Keratinocyte (primary cell): ENCODE results near the gene CD86. TPM values are rescaled to one million over a fixed set of nuclear protein-coding genes. Genes with fewer than 3 reads are reported as not detected.

Experiments used
- DNase-seq: peaks from one replicate; pipeline ENCODE4 v3.0.0-alpha.2; 2011; ENCODE audit warnings: low read depth, missing footprints, low spot score
- FAIRE-seq: peaks from 2 replicates; lab custom pipeline; 2011; peaks lifted over from hg19 to GRCh38; lab: Jason Lieb, UNC
- H2AFZ ChIP-seq: 2 replicates; pipeline ENCODE4 v1.6.0; 2012; ENCODE audit warnings: low read length, control low read depth, inconsistent platforms; ENCODE audit not compliant: control insufficient read depth
- H3K27ac ChIP-seq: 2 replicates; pipeline ENCODE4 v1.5.1; 2011; ENCODE audit warnings: low read length; ENCODE audit not compliant: control insufficient read depth, insufficient read depth
- H3K27me3 ChIP-seq: 3 replicates; pipeline ENCODE4 v1.6.0; 2011; ENCODE audit warnings: low read length; ENCODE audit not compliant: control insufficient read depth, insufficient read depth; ENCODE audit errors: extremely low read depth
- H3K36me3 ChIP-seq, 2 experiments: 2 replicates in 1 of 2; 3 replicates in 1 of 2; pipeline ENCODE4 v1.5.1; 2011; ENCODE audit warnings: low read length in 2 of 2, mild to moderate bottlenecking in 1 of 2; ENCODE audit not compliant: control insufficient read depth in 2 of 2, insufficient read depth in 2 of 2; ENCODE audit errors: extremely low read depth in 1 of 2
- H3K4me1 ChIP-seq: 3 replicates; pipeline ENCODE4 v1.5.1; 2011; ENCODE audit warnings: low read length; ENCODE audit not compliant: control insufficient read depth, insufficient read depth; ENCODE audit errors: extremely low read depth
- H3K4me2 ChIP-seq: 3 replicates; pipeline ENCODE4 v1.6.0; 2011; ENCODE audit warnings: low read depth, low read length; ENCODE audit not compliant: control insufficient read depth, insufficient read depth; ENCODE audit errors: extremely low read depth
- H3K4me3 ChIP-seq, 3 experiments: fragments of 200-600 bp in 1 of 3; sonication (generic) in 1 of 3; 2 replicates in 2 of 3; 3 replicates in 1 of 3; pipeline ENCODE4 v1.5.1; 2011 to 2016; ENCODE audit warnings: low read length in 3 of 3, mild to moderate bottlenecking in 3 of 3, control low read depth in 2 of 3, inconsistent platforms in 1 of 3, low read depth in 1 of 3, mixed read lengths in 1 of 3, mixed run types in 1 of 3, moderate library complexity in 1 of 3; ENCODE audit not compliant: control insufficient read depth in 2 of 3, insufficient read depth in 2 of 3; ENCODE audit errors: extremely low read depth in 1 of 3
- H3K79me2 ChIP-seq: 2 replicates; pipeline ENCODE4 v1.6.0; 2012; ENCODE audit warnings: low read length; ENCODE audit not compliant: control insufficient read depth, insufficient read depth
- H3K9ac ChIP-seq: 3 replicates; pipeline ENCODE4 v1.6.0; 2011; ENCODE audit warnings: low read length; ENCODE audit not compliant: control insufficient read depth, insufficient read depth; ENCODE audit errors: extremely low read depth
- H3K9me1 ChIP-seq: 3 replicates; pipeline ENCODE4 v1.6.0; 2011; ENCODE audit warnings: low read length; ENCODE audit not compliant: control insufficient read depth, insufficient read depth; ENCODE audit errors: extremely low read depth
- H3K9me3 ChIP-seq: 2 replicates; pipeline ENCODE4 v1.5.1; 2012; ENCODE audit warnings: low read depth, low read length; ENCODE audit not compliant: control insufficient read depth
- H4K20me1 ChIP-seq: 3 replicates; pipeline ENCODE4 v1.6.0; 2011; ENCODE audit warnings: low read length; ENCODE audit not compliant: control insufficient read depth, insufficient read depth; ENCODE audit errors: extremely low read depth
- EZH2 ChIP-seq: IDR thresholded peaks from one replicate; pipeline ENCODE4 v1.6.1; 2012; ENCODE audit warnings: inconsistent platforms, mild to moderate bottlenecking, low read length, moderate library complexity
- dilution Hi-C: fragments of 300-500 bp; cut with MboI; formaldehyde crosslinking; loops from one replicate; pipeline ENCODE4 v1.7.0; 2020; ENCODE audit warnings: low sequenced_read_pairs; ENCODE audit not compliant: extremely low pct_ligation_motif_present
- polyA plus RNA-seq, 5 experiments: library from polyadenylated mRNA; depleted of rRNA in 3 of 5; stranded (reverse) in 3 of 5; stranded (forward) in 1 of 5; unstranded in 1 of 5; fragments of >200 nt; gene quantifications; 1 replicate in 1 of 5; 2 replicates in 3 of 5; 3 replicates in 1 of 5; pipeline versions ENCODE4 v1.2.1 to v1.2.3, GENCODE V29; 2011 to 2012; ENCODE audit warnings: missing spikeins in 2 of 5, low read depth in 1 of 5, low replicate concordance in 1 of 5
- TF ChIP-seq, protein P1 (sequence below), 3 experiments: IDR thresholded peaks in 1 of 3; conservative IDR thresholded peaks in 1 of 3; optimal IDR thresholded peaks in 1 of 3; 2 replicates in 2 of 3; 3 replicates in 1 of 3; pipeline versions ENCODE3 to v1.5.1; 2011; ENCODE audit warnings: low read length in 3 of 3, mild to moderate bottlenecking in 3 of 3, moderate library complexity in 2 of 3, control low read depth in 1 of 3, inconsistent platforms in 1 of 3; ENCODE audit not compliant: insufficient read depth in 2 of 3; ENCODE audit errors: extremely low read depth in 1 of 3

CD86 gene
- polyA plus RNA-seq, 1 donor (not counting 4 experiments of a cell fraction or from before 2014, with no cell fraction given), result 2.9 TPM

- no peak for DNase-seq
- Histone ChIP-seq H3K4me1 (no peaks in the 10 kb centered on the region), H3K4me2 (no peak overlapping the region), H3K36me3 (no peaks in the 10 kb centered on the region), H3K9me3 (no peaks in the 10 kb centered on the region), H3K27me3 (no peaks in the 10 kb centered on the region), H3K79me2 (no peaks in the 10 kb centered on the region), H2AFZ (no peak overlapping the region), H3K4me3 (no peak overlapping the region), H3K27ac (no peak overlapping the region), H3K9ac (no peak overlapping the region), H3K9me1 (no peaks in the 10 kb centered on the region), H4K20me1 (no peaks in the 10 kb centered on the region)
- TF ChIP-seq, protein P1, sequence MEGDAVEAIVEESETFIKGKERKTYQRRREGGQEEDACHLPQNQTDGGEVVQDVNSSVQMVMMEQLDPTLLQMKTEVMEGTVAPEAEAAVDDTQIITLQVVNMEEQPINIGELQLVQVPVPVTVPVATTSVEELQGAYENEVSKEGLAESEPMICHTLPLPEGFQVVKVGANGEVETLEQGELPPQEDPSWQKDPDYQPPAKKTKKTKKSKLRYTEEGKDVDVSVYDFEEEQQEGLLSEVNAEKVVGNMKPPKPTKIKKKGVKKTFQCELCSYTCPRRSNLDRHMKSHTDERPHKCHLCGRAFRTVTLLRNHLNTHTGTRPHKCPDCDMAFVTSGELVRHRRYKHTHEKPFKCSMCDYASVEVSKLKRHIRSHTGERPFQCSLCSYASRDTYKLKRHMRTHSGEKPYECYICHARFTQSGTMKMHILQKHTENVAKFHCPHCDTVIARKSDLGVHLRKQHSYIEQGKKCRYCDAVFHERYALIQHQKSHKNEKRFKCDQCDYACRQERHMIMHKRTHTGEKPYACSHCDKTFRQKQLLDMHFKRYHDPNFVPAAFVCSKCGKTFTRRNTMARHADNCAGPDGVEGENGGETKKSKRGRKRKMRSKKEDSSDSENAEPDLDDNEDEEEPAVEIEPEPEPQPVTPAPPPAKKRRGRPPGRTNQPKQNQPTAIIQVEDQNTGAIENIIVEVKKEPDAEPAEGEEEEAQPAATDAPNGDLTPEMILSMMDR (optimal IDR thresholded peaks at IDR 0.05 in 1 of 3, IDR thresholded peaks at IDR 0.05 in 1 of 3, conservative IDR thresholded peaks at IDR 0.05 in 1 of 3; ENCODE audit: extremely low read depth in 1 of 3, insufficient read depth in 2 of 3, low read length in 3 of 3), result no peak
- TF ChIP-seq EZH2, result no peak
- dilution Hi-C loops, result no loop called here
- no peak for FAIRE-seq
Measured at GRCh38 chr3:122111974-122112373, 56.8 kb downstream of the CD86 start.

- FAIRE-seq (no peak), DNase-seq (no peak)
- no peaks in the 10 kb centered on the region for H3K36me3 ChIP-seq
- no peak for TF ChIP-seq EZH2
- TF ChIP-seq, protein P1 (optimal IDR thresholded peaks at IDR 0.05 in 1 of 3, IDR thresholded peaks at IDR 0.05 in 1 of 3, conservative IDR thresholded peaks at IDR 0.05 in 1 of 3; ENCODE audit: extremely low read depth in 1 of 3, insufficient read depth in 2 of 3, low read length in 3 of 3), result no peak
- H3K9ac ChIP-seq, result no peak overlapping the region
- H2AFZ ChIP-seq, result no peak overlapping the region
- H3K4me1 ChIP-seq, result no peaks in the 10 kb centered on the region
- H3K4me3 ChIP-seq, result no peak overlapping the region
- H3K9me3 ChIP-seq, result no peaks in the 10 kb centered on the region
- H4K20me1 ChIP-seq, result no peaks in the 10 kb centered on the region
- H3K79me2 ChIP-seq, result no peaks in the 10 kb centered on the region
- H3K27ac ChIP-seq, result no peak overlapping the region
- H3K27me3 ChIP-seq, result no peaks in the 10 kb centered on the region
- dilution Hi-C loops, result no loop called here
- H3K9me1 ChIP-seq, result no peaks in the 10 kb centered on the region
- H3K4me2 ChIP-seq, result no peak overlapping the region
Measured at GRCh38 chr3:122112754-122113153, 57.6 kb downstream of the CD86 start.
